HG02763 (cell line): ENCODE measurements around the gene LRFN4.

Source experiments
- ATAC-seq: cut with Tn5 transposase; IDR thresholded peaks from one replicate; pipeline ENCODE4 v1.9.1; 2021; ENCODE audit warnings: mild to moderate bottlenecking, moderate library complexity; ENCODE audit not compliant: unreplicated experiment

LRFN4 gene

DNA sequence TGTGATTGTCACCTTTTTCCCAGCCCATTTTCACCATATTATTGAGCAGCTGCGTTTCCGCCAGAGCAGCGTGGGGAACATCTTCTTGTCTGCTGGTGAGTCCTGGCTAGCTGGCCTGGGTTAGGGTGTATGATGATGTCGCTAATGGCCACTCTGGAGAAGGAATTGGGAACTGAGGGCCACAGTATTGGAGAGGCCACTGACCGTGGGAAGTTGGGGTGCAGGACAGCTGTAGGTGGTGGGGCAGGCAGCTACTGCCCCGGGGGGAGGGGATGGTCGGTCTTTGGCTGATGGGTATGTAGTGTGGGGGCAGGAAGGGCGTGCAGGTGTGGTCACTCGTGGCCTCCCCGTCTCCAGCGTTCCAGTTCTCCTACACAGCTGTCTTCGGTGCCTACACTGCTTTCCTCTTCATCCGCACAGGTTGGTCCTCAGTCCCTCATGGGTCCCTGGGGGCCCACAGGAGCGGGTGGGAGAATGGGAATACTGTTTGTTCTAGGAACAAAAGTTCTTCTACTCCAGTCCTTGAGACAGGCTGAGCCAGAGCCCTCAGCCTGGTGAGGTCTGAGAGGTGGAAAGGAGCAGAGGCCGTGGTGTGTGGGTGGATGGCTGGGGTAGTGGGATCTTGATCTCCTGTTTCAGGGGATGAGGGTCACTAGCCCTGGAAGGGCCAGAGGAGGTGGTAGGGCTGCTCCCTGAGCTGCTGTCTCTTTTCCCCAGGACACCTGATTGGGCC lies 11.6 kb upstream of the LRFN4 start:
- no peak for ATAC-seq

DNA sequence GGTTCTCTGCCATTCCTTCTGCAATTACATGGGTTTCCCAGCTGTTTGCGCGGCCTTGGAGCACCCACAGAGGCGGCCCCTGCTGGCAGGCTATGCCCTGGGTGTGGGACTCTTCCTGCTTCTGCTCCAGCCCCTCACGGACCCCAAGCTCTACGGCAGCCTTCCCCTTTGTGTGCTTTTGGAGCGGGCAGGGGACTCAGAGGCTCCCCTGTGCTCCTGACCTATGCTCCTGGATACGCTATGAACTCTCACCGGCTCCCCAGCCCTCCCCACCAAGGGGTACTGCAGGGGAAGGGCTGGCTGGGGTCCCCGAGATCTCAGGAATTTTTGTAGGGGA lies 11.0 kb upstream of the LRFN4 start:
- no peak for ATAC-seq

DNA sequence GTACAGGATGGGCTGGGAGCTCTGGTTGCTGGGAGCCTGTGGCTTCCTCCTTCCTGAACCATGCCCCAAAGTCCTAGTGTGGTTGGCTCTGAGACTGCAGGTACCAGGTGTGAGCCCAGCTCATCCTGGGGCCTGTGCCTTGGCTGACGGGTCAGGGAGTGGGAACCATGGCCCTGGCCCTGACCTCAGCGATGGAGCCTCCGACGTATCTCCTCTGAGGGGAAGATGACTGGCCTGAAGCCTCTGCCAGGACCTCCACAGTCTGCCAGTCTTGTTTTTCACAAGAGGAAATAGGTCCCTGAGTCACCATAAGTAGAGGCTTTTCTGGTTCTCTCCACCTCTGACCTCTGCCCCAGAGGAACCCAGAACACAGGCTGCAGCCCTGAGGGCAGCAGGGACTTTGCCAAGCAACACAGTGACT lies 10.2 kb upstream of the LRFN4 start:
- ATAC-seq = no peak

DNA sequence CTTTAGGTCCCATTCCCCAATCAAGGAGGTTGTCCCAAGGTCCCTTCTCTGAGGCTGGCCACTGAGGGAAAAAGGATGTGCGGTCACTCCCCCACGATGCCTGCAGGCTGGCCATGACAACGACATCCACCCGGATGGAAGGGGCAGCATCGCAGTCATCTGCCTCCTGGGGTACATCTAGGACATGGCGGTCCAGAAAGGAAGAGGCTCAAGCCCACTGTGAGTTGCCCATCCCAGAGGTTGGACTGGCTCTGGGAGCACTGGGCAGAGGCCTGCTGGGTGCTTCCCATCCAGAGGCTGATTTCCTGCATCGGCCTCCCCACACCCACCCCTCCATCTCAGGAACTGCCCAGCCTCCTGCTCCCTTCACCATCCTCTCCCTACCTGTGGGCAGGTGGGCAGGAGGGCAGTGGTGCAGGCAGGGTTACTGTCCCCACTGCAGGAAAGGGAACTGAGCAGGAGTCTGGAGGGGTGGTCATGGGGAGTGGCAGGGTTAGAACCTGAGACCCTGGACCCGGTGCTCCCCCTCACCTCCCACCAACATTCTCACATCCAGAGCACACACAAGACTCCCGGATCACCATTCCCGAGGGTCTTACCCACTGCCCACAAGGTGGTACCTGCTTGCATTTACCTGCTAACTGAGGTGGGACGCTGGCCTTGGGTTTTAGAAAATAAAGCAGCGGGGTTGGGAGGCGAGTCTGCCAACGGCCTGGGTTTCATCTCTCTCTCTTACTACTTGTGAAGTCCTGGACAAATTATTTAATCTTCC lies 9.2 kb upstream of the LRFN4 start:
- ATAC-seq = no peak

DNA sequence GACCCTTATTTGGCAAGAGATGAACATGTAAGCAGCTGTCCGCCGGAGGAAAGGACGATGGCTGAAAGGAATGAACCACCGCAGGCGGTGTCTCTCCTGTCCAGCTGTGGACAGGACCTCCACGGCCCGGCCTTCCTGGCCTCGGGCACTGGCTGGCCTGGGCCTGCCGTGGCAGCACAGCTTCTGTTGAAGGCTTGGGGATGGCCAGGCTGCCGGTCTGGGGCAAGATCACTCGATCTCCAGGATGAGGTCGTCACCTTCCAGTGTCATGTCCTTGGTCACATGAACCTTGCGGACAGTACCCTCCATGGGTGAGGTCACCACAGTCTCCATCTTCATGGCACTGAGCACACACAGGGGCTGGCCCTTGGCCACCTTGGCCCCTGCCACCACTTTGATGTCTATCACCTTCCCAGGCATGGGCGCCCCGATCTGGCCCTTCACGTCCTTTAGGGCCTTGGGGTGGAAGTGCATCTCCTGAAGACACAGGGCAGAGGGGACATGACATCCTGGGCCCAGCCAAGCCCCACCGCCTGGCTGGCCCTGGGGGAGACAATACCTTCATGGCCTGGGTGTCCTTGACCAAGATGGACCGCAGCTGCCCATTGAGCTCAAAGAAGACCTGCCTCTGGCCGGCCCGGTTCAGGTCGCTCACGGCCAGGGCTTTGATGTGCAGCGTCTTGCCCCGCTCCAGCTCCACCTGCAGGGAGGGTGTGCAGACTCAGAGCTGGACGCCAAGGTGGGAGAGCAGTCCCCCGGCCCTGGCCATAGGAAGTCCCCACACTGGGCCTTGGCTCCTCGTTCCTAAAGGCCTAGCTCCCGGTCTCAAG lies 8.0 kb upstream of the LRFN4 start:
- ATAC-seq = no peak

DNA sequence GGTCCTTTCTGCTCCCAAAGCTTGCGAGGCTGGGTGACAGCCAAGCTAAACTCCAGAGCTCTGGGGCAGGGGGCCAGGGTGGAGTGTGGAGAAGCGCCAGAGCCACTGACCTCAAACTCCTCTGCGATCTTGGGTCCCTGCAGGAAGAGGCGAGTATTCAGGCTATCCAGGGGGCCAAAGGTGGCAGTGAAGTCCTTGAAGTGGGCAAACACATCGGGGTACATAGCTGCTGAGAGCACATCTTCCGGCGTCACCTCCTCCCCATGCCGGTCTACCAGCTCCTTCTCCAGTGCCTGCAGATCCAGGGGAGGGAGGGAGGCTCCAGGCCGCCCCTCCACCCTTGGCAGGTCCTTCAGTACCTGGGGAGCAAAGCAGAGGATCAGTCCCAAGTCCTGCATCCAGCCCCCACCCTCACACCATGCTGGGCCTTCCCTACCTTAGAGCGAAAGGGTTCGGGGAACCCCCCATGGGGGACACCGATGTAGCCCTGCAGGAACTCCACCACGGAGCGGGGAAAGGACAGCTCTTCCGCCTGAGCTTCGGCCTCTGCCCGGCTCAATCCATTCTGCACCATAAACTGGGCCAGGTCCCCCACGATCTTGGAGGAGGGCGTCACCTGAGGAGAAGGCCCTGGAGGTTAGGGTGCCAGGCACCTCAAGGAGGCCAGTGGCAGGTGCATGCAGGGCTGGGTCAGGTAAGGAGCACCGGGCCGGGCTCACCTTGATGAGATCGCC lies 7.2 kb upstream of the LRFN4 start:
- no peak for ATAC-seq

DNA sequence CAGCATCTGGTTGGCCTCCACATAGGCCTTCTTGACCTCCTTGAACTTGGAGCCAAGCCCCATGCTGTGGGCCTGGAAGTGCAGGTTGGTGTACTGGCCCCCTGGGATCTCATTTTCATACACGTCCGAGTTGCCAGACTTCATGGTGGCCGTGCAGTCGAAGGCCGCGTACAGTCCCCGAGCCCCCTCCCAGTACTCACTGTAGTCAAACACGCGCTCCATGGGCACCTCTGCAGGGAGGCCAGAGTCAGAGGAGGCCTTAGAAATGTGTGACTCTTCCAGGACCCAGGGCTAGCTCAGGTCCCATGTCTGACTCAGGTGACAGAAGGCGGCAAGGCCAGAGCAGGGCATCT lies 6.7 kb upstream of the LRFN4 start:
- no peak for ATAC-seq

DNA sequence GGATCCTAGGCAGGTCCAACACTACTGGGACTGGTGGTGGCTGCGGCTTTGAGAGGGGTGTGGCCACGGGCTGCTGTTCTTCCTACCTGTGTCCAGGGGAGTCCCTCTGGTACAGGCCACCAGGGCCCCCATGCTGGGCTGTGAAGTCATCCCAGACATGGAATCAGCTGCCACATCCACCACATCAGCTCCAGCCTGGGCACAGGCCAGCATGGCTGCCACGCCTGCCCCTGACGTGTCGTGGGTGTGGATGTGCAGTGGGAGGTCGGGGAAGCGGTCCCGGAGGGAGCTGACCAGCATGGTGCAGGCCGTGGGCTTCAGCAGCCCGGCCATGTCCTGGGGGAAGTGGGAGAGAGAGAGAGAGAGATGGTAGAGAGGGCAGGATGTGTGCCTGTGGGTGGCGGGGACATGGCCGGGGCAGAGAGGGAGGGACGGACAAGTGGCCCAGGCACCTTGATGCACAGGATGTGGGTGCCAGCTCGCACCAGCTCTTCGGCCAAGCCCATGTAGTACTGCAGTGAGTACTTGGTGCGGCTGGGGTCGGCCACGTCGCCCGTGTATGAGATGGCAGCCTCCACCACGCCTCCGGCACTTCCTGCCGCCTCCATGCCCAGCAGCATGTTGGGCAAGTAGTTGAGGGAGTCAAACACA lies 6.2 kb upstream of the LRFN4 start:
- no peak for ATAC-seq

DNA sequence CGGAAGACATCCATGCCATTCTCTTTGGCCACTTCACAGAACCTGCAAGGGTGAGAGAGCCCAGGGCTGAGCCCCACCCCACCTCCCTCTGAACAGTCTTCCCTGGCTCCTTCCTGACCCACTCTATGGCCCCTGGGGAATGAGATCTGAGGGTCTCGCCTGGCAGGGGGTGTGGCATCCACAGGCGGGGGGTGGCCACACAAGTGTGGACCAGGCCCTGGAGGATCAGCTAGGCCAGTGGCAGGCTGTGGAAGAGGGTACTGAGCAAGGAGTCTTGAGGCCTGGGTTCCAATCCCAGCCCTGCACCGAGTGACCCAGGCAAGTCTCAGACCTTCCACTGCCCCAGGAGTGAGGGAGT lies 5.6 kb upstream of the LRFN4 start:
- ATAC-seq = no peak

DNA sequence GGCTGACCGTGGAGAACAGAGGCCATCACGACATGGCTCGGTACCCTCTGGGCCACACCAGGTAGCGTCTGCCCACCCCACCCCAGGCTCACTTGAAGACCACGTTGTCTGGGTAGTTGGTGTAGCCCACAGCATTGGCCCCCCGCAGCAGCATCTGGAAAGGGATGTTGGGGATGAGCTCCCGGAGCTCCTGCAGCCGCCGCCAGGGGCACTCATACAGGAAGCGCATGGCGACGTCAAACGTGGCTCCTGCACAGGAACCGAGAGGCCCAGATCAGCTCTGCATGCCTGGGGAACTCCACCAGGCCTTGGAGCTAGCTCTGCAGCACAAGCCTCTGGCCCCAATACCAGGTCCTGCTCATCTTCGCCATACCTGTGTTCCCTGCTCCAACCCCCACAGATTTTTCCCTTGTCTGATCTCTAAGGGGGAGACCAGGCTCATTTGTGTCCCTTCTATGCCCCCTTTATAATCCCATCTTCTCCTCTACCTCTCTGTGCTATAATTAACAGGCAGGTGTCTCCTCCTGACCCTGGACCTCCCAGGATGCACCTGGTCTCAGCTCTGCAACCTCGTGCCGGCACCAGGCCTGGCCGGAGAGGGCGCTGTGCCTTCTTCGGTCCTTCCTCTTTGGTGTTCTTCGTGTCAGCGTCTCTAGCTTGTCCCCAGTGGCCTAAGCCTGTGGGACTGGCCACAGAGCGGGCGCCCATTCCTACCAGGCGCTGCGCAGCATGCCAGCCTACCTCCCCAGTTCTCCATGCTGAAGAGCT lies 5.0 kb upstream of the LRFN4 start:
- ATAC-seq = no peak

DNA sequence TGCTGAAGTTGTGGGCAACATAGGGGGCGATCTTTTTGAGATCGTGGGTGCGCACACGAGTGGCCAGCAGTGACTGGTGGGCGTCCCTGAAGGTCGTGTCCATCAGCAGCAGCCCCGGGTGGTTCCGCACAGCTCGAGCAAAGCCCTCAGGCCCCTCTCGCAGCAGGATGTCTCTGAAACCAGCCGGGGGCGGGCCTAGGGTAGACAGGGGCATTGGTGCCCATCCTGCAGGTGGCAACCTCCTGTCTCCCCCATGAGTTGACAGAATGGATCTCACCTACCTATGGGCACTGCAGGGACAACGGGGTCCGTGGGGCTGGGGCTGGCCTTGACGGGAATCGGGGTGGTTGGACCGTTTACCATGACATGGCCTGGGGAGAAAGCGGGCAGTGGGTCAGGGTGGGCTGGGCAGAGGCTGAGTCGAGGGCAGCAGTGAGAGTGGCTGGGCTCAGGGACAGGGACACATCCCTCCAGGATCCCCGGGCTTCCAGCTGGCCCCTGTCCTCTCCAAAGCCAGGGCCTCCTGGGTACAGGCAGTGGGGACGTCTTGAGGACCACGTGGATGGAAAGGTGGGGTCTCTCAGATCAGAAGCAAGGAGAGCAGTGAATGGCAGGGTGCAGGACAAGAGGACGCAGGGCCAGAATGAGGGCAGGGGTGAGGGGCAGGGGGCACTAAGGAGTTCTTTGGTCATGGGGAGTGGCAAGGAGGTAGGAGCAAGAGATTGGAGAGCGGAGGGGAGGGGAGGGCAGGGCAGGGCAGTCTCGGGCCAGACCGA lies 4.2 kb upstream of the LRFN4 start:
- no peak for ATAC-seq

DNA sequence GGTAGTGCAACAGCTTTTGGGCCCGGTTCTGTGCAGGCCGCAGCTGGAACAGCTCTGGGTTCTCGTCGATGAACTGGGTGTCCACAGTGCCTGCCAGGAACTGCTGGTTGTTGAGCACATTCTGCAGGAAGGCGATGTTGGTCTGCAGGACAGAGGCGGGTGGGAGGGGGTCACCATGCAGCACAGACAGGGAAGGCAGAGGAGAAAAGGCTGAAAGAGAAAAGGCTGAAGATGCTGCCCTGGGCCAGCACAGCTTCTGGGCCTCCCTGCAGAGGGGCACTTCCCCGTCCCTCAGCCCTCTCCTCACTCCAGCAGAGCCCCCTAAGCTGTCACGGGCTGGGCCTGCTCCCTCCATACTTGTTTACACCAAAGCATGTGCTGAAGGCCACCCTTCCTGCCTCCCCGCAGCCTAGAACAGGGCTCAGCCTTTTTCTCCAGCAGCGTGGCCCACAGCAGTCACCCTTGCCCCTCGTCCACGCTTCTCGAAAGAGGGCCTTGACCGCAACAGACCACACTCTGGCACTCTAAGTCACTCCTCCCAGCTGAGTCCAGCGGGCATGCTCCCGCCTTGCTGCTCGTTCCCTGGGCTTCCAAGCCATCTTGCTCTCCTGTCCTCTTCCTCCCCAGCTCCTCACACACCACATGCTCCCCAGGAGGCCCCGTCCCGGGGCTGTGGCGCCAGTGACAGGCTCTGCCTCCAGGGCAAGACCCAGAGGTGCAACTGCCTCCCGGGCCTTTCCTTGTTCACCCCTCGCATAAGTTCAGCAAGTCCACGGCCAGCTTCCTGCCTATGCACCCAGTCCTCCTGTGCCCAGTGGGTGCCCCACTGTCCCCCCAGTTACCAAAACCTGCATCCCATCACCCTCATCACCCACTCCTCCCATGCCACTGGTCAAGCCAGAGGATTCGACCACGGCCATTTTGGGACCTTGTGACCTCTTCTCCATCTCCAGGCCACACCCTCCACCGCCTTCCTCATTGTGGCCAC lies 3.3 kb upstream of the LRFN4 start:
- no peak for ATAC-seq

DNA sequence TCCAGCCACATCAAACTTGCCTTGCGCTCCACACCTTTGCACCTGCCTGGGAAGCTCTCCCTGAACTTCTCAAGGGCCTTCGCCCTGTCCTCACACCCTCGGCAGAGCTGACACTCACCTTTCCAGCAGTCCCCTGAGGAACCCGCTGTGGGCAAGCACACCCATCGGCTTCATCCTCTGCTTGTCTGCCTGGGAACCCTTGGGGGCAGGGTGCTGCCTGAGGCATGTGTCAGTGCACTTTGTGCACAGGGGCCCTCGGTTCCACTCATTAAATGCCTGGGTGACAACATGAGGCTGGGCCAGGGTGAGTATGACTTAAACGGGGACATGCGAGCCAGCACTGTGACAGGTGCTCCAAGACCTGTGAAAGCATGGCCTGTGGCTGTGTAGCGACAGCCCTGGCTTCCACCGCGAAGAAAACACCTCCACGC lies 2.6 kb upstream of the LRFN4 start:
- no peak for ATAC-seq

DNA sequence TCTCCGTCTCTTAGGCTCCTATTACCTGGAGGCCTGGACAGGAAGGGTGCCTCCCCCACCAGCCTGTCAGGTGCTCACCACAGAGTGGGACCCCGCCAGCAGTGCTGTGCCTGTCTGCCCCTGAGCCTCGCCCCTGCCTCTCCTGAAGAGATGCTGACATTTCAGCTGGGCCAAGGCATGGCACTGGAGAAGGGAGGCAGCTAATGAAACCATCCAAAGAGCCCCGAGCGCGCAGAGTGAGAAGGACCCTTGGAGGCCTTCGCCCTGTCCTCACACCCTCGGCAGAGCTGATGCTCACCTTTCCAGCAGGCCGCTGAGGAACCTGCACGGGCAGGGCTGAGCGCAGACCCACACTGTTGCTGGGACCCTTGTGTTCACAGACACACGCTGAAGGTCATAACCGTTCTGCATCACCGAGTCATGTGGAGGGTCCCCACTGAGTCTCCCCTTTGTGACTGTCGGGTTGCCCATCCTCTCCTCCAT lies 2.1 kb upstream of the LRFN4 start:
- no peak for ATAC-seq

DNA sequence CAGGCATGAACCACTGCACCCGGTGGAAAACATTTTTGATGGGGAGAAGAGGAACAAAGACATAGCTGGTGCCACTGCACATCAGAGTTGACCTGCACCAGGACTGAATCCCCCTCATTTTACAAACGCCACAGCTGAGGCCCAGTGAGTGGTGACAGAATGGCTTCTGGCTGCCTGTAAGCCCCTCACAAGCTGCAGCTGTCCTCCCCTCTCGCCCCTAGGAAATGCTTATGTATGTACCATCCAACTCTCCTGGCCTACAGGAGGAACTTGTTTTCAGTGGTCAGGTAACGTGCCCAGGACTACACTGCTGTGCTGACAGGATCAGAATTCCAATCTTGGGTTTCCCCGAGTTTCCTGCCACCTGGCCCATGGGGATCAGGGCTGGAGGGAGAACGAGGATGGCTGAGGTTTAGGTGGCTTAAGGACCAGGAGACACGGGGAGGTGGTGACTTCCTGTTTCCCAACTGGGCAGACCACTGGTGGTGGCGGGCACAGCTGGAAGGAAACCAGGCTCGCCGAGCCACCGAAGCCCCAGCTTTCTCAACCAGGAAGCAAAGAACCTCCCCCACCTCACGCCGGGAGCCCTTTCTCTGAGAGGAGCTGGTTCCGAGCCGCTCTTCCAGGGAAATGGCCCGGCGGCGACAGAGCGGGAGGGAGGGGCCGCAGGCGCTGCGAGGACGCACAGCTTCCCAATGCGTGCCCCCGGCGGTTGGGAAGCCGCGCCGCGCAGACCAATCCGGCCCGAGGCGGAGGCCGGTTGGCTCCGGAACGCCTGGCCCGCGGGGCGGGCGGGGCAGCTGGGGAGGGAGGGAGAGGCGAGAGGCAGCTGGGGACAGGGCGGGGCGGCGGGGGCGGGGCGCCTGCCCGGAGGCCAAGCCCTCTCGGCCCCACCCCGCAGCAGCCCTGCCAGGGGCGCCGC lies 1.0 kb upstream of the LRFN4 start:
- ATAC-seq = peak; percentile 72

DNA sequence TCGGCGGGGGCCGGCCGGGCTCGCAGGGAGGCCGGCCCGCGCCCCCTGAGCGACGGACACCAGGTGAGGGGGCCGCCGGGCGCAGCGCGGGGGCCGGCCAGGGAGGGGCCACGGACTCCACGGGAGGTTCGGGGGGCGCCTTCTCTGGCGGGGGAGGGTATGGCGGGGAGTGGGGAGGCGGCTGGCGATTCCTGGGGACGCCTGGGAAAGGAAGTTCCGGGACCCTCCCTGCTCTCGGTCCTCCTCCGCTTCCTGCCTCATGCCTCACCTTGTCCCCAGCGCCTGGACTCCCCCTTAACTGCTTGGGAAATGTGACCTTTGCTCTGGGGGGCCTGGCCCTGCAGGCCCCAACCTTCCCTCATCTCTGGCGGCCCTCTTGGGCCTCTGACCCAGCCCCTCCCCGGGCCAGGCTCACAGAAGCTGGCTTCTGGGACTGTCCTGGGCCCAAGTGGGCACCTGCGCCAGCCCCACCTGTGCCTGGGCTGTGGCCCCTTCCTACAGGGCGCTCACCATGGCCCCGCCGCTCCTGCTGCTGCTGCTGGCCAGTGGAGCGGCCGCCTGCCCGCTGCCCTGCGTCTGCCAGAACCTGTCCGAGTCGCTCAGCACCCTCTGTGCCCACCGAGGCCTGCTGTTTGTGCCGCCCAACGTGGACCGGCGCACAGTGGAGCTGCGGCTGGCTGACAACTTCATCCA lies 516 bp downstream of the LRFN4 start:
- ATAC-seq = no peak

DNA sequence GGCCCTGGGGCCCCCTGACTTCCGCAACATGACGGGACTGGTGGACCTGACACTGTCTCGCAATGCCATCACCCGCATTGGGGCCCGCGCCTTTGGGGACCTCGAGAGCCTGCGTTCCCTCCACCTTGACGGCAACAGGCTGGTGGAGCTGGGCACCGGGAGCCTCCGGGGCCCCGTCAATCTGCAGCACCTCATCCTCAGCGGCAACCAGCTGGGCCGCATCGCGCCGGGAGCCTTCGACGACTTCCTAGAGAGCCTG lies 992 bp downstream of the LRFN4 start:
- ATAC-seq = no peak
